SU-DHL-6 (cell line): ENCODE measurements around the gene ESYT2.

ENCODE experiments used
- H2AFZ ChIP-seq: fragments of 200-600 bp; sonication (generic); 2 replicates; pipeline ENCODE4 v1.6.1; 2014; ENCODE audit warnings: low read depth, mild to moderate bottlenecking, moderate library complexity, mixed read lengths, antibody characterized with exemption, low read length; ENCODE audit not compliant: severe bottlenecking
- H3F3A ChIP-seq: fragments of 200-600 bp; shearing (Covaris generic); 2 replicates; pipeline ENCODE4 v1.6.0; 2016; ENCODE audit warnings: antibody characterized with exemption, mild to moderate bottlenecking; ENCODE audit not compliant: insufficient read depth
- H3K27ac ChIP-seq: fragments of 200-600 bp; sonication (generic); 2 replicates; pipeline ENCODE4 v1.5.1; 2016; ENCODE audit warnings: low read depth, mild to moderate bottlenecking, low read length, moderate library complexity, mixed read lengths
- H3K27me3 ChIP-seq: fragments of 200-600 bp; sonication (generic), shearing (Covaris generic); 2 replicates; pipeline ENCODE4 v1.6.0; 2014; ENCODE audit warnings: mild to moderate bottlenecking, low read length
- H3K36me3 ChIP-seq: fragments of 200-600 bp; sonication (generic); 2 replicates; pipeline ENCODE4 v1.6.1; 2014; ENCODE audit warnings: mild to moderate bottlenecking, low read length, mixed read lengths
- H3K4me2 ChIP-seq: fragments of 300-600, 200-600 bp; shearing (Covaris generic), sonication (generic); 2 replicates; pipeline ENCODE4 v1.6.0; 2014; ENCODE audit warnings: low read length, low read depth, mild to moderate bottlenecking; ENCODE audit not compliant: poor library complexity, severe bottlenecking
- H3K4me3 ChIP-seq: fragments of 200-600 bp; sonication (generic); 2 replicates; pipeline ENCODE4 v1.5.1; 2014; ENCODE audit warnings: antibody characterized with exemption, low read length, mild to moderate bottlenecking, mixed read lengths; ENCODE audit not compliant: insufficient read depth, poor library complexity, severe bottlenecking
- H3K79me2 ChIP-seq: fragments of 200-600 bp; sonication (generic); 2 replicates; pipeline ENCODE4 v1.6.1; 2014; ENCODE audit warnings: mild to moderate bottlenecking, low read length, moderate library complexity; ENCODE audit not compliant: insufficient read depth
- H3K9ac ChIP-seq: fragments of 200-600 bp; sonication (generic); 2 replicates; pipeline ENCODE4 v1.7.0; 2014; ENCODE audit warnings: mild to moderate bottlenecking, low read length
- H3K9me2 ChIP-seq: fragments of 200-600 bp; sonication (generic); replicated peaks from 2 replicates; pipeline ENCODE4 v1.6.1; 2014; ENCODE audit warnings: low read length; ENCODE audit not compliant: insufficient read depth
- H3K9me3 ChIP-seq: fragments of 200-600 bp; sonication (generic); 2 replicates; pipeline ENCODE4 v1.6.1; 2014; ENCODE audit warnings: low read length, mixed read lengths; ENCODE audit not compliant: insufficient read depth
- H4K20me1 ChIP-seq: fragments of 200-600 bp; sonication (generic); 2 replicates; pipeline ENCODE4 v1.6.1; 2014; ENCODE audit warnings: low read depth, mild to moderate bottlenecking, antibody characterized with exemption, low read length, moderate library complexity, mixed read lengths
- EZH2phosphoT487 ChIP-seq: fragments of 200-600 bp; sonication (generic), shearing (Covaris generic); conservative IDR thresholded peaks from 2 replicates; pipeline ENCODE4 v1.6.1; 2018; ENCODE audit warnings: mild to moderate bottlenecking, antibody characterized with exemption, low read length, moderate library complexity, mixed read lengths
- TF ChIP-seq, protein P1 (sequence below): fragments of 200-600 bp; sonication (generic); IDR thresholded peaks from one replicate; pipeline ENCODE4 v1.5.1; 2017; ENCODE audit warnings: antibody characterized with exemption, mild to moderate bottlenecking, low read length, moderate library complexity; ENCODE audit not compliant: insufficient read depth, poor library complexity, severe bottlenecking

ESYT2 gene

GRCh38 chr7:158731761-158732160 lies 97.5 kb downstream of the ESYT2 start:
- H3K79me2 ChIP-seq: no peaks in the 10 kb centered on the region
- H3K9me3 ChIP-seq: no peaks in the 10 kb centered on the region
- H3K27ac ChIP-seq: no peak overlapping the region
- H2AFZ ChIP-seq: no peak overlapping the region
- no peaks in the 10 kb centered on the region for H3K27me3 ChIP-seq
- H3K9ac ChIP-seq: no peak overlapping the region
- H4K20me1 ChIP-seq: no peaks in the 10 kb centered on the region
- no peaks in the 10 kb centered on the region for H3K9me2 ChIP-seq
- H3K4me2 ChIP-seq: no peak overlapping the region
- TF ChIP-seq EZH2phosphoT487: no peak
- TF ChIP-seq, protein P1, sequence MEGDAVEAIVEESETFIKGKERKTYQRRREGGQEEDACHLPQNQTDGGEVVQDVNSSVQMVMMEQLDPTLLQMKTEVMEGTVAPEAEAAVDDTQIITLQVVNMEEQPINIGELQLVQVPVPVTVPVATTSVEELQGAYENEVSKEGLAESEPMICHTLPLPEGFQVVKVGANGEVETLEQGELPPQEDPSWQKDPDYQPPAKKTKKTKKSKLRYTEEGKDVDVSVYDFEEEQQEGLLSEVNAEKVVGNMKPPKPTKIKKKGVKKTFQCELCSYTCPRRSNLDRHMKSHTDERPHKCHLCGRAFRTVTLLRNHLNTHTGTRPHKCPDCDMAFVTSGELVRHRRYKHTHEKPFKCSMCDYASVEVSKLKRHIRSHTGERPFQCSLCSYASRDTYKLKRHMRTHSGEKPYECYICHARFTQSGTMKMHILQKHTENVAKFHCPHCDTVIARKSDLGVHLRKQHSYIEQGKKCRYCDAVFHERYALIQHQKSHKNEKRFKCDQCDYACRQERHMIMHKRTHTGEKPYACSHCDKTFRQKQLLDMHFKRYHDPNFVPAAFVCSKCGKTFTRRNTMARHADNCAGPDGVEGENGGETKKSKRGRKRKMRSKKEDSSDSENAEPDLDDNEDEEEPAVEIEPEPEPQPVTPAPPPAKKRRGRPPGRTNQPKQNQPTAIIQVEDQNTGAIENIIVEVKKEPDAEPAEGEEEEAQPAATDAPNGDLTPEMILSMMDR: no peak
- H3F3A ChIP-seq: no peaks in the 10 kb centered on the region
- no peaks in the 10 kb centered on the region for H3K36me3 ChIP-seq
- H3K4me3 ChIP-seq: no peak overlapping the region

DNA sequence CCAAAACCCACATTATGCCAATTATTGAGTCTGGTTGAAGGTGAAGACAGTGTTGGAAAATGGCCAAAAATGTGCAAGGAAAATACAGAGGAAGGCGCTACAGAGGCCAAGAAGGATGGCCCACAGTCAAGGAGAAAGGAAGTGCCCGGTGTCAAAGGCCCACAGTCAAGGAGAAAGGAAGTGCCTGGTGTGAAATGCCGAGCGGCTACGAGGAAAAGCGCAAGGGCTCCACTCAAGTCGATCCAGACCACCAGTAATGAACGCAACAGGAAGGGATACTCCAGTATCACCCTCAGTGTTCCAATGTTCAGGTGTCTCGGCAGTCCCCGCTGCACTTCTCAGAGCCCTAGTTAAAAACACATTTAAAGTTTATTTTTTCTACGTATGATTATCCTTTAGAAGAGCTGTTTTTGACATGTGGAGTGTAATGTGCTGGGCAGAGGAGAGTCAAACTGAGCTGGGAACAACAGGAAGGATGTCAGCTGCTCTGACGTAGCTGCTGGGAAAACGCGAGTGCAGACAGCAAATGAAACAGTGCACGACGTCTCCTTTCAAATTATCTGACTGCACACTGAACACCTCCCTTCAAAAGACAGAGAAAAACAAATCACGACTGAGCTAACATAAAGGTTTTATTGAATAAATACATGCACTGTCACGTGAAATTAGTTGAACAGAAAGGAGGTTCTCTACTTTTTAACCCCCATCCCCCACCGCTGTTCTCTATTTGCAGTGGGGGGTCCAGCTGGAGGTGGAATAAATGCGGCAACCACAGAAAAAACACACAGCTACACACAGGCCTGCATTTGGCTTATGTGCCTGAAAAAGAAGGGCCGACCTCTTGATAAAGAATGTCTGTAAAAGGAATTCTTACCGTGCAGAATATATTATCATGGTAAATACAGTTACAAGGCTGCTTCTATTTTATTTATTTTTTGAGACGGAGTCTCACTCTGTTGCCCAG lies 98.6 kb downstream of the ESYT2 start:
- H3K27ac ChIP-seq: no peak overlapping the region
- H3K4me3 ChIP-seq: no peak overlapping the region
- H3K9me3 ChIP-seq: no peaks in the 10 kb centered on the region
- no peak overlapping the region for H3K4me2 ChIP-seq
- no peaks in the 10 kb centered on the region for H3F3A ChIP-seq
- H3K9ac ChIP-seq: no peak overlapping the region
- no peak for TF ChIP-seq EZH2phosphoT487
- TF ChIP-seq, protein P1: no peak
- no peaks in the 10 kb centered on the region for H4K20me1 ChIP-seq
- H2AFZ ChIP-seq: no peak overlapping the region
- no peaks in the 10 kb centered on the region for H3K9me2 ChIP-seq
- H3K27me3 ChIP-seq: no peaks in the 10 kb centered on the region
- no peaks in the 10 kb centered on the region for H3K36me3 ChIP-seq
- no peaks in the 10 kb centered on the region for H3K79me2 ChIP-seq

DNA sequence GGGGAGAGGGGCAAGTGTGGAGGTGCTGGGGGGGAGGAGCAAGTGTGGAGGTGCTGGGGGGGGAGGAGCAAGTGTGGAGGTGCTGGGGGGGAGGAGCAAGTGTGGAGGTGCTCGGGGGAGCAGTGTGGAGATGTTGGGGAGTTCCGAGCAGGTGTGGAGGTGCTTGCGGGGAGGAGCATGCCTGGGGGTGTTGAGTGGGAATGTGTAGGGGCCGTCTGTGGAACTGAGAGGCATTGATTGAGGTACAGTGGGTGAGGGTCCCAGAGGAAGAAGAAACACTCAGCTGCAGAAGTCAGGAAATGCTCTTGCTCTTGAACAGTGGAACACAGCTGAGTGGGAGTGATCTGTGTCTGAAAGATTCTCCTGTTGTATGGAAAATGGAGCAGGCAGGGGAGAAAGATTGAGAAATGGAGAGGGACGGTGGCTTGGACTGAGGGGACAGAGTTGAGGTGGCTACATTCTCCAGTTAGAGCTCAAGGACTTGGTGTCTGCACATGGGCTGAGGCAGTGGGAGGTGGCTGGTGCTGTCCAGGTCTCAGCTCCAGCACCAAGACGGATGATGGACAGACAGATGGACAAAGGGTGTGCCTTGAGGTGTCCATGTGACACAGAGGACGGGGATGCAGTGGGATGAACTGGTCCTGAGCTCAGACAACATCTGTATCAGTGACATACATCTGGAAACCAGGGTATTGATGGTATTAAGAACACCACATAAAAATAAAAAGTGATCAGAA lies 99.5 kb downstream of the ESYT2 start:
- no peaks in the 10 kb centered on the region for H3K27me3 ChIP-seq
- TF ChIP-seq, protein P1: no peak
- no peak for TF ChIP-seq EZH2phosphoT487
- H4K20me1 ChIP-seq: no peaks in the 10 kb centered on the region
- no peaks in the 10 kb centered on the region for H3F3A ChIP-seq
- no peak overlapping the region for H3K9ac ChIP-seq
- H3K79me2 ChIP-seq: no peaks in the 10 kb centered on the region
- no peaks in the 10 kb centered on the region for H3K36me3 ChIP-seq
- H3K4me3 ChIP-seq: no peak overlapping the region
- H3K9me2 ChIP-seq: no peaks in the 10 kb centered on the region
- H2AFZ ChIP-seq: no peak overlapping the region
- no peak overlapping the region for H3K4me2 ChIP-seq
- no peaks in the 10 kb centered on the region for H3K9me3 ChIP-seq
- no peak overlapping the region for H3K27ac ChIP-seq
